OCI-LY1 (cell line): Measurements from ENCODE around the gene PTPDC1.

Source experiments
- EZH2 ChIP-seq: fragments of 200-600 bp; sonication (generic), shearing (Covaris generic); IDR thresholded peaks from 2 replicates; pipeline ENCODE4 v1.8.0; 2017; ENCODE audit warnings: borderline replicate concordance, mixed run types, mild to moderate bottlenecking, antibody characterized with exemption, low read length, moderate library complexity, mixed read lengths
- TF ChIP-seq, protein P1 (sequence below): fragments of 200-600 bp; sonication (generic), shearing (Covaris generic); IDR thresholded peaks from 2 replicates; pipeline ENCODE4 v1.5.1; 2017; ENCODE audit warnings: mild to moderate bottlenecking, antibody characterized with exemption, low read length, moderate library complexity, mixed read lengths

DNA sequence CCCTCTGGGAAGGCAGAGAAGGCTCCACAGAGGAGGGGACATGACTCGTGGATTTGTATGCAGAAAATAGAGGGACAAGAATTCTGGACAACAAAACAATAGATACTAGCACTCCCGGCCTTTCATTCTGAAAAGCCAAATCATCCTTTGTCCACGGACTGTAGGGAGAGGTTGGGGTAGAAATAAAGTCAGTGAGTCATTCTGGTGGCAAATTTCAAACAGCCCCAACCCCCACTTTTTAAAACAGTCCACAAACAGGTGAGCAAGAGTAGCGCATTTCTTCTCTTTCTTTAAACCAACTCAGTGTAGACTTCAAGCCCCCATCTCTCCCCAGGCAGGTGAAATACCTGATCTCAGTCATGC lies 56.1 kb downstream of the PTPDC1 start:
- TF ChIP-seq EZH2: no peak
- TF ChIP-seq, protein P1, sequence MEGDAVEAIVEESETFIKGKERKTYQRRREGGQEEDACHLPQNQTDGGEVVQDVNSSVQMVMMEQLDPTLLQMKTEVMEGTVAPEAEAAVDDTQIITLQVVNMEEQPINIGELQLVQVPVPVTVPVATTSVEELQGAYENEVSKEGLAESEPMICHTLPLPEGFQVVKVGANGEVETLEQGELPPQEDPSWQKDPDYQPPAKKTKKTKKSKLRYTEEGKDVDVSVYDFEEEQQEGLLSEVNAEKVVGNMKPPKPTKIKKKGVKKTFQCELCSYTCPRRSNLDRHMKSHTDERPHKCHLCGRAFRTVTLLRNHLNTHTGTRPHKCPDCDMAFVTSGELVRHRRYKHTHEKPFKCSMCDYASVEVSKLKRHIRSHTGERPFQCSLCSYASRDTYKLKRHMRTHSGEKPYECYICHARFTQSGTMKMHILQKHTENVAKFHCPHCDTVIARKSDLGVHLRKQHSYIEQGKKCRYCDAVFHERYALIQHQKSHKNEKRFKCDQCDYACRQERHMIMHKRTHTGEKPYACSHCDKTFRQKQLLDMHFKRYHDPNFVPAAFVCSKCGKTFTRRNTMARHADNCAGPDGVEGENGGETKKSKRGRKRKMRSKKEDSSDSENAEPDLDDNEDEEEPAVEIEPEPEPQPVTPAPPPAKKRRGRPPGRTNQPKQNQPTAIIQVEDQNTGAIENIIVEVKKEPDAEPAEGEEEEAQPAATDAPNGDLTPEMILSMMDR: no peak
